Superior temporal gyrus (tissue), 1 donor: ENCODE results near the gene OR8B2.
"Not testable (repeated sequence)": the region's sequence is repeated elsewhere in the genome, so short reads cannot be mapped to it uniquely, and the experiment has no call there.

ENCODE experiments used
- DNase-seq: peaks from one replicate; pipeline ENCODE4 v3.0.0-alpha.2; 2016; ENCODE audit errors: extremely low spot score

Gene OR8B2

GRCh38 chr11:124384399-124384798 is at the start of gene OR8B2:
Gene OR8B2 (minus strand): TSS chr11:124384499. CDS start chr11:124383343, 1,156 bp downstream.
- DNase-seq = no peak

- DNase-seq = no peak
Measured at GRCh38 chr11:124429599-124429998, 45.3 kb upstream of the OR8B2 start.

DNA sequence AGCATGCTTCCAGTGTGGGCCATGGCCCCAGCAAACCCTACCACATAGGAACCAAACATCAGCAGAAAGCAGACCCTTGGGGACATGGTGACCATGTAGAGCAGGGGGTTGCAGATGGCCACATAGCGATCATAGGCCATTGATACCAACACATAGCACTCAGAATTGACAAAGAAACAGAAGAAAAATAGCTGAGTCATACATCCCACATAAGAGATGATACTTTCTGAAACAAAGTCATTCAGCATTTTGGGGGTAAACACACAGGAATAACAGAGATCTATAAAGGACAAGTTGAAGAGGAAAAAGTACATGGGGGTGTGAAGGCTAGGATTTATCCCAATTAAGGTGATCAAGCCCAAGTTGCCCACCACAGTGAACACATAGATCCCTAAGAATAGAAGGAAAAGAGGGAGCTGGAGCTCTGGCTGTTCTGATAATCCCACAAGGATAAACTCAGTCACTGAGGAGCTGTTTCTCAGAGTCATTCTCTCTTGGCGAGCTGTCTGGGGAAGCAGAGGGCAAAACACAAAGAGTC is 40.2 kb upstream of the OR8B2 start, which contains the start of gene OR8B4:
OR8B4 (minus strand) TSS at position 488 of the 538 bp plus-strand sequence; CDS start at position 488, 0 bp downstream.
- no peak for DNase-seq

DNA sequence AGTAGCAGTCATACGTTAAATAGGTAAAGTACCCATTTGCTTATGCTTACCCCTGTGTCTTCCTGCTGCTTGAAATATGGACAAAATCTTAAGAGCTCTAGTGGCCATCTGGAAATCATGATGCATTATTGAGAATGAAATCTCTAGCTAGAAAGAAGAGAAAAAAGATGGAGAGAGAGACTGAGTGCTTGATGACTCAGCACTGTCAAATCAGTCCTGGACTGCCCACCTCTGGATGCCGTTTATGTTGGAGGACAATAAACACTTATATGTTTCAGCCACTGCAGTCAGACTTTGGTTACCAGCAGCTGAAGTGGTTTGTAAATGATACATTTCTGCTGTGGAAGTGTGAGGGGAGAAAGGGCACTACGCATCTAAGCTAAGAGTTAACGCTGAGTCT is 36.7 kb upstream of the OR8B2 start:
- DNase-seq = no peak

DNA sequence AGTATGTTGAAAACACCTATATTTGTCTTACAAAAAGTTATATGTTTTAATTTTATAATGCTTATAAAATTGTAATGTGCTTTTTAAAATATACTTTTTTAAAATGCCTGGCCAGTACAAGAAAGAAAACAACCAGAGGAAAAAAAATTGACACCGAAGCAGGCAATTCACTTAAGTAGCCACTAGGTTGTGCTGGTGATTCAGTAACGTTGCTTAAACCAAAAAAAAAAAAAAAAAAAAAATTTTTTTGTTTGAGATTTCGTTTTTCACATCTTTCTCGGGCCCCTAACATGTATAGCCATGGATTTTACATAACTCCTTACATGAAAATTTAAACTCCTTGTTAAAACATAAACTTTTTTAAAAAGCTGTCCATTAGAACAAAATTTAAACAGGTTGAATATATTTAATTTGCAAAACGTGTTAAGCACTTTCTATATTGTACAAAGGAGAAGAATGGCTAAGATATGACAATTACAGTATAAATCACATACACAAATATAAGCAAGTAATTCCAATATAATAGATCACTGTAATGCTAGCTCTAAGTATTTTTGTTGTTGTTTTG is 31.1 kb upstream of the OR8B2 start:
- peak; percentile 73 for DNase-seq

DNA sequence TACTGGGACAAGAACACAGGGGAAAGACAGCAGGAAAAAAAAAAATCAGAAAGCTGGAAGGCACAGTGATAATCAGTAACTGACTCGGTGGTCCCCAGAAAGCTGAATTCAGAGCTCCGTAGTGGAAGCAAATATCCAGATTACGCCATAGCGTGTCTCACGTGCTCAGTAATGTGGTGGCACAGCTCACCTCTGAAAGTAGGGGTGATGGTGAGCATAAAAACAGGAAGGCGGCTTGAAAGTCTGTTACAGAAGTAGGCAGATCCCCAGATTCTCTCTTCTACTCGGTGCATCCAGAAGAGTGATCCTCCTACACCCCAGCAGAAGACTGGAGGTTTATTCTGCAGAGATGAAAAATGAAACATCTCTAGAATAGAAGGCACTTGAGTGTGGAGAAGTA is 25.6 kb upstream of the OR8B2 start:
- DNase-seq = no peak

DNA sequence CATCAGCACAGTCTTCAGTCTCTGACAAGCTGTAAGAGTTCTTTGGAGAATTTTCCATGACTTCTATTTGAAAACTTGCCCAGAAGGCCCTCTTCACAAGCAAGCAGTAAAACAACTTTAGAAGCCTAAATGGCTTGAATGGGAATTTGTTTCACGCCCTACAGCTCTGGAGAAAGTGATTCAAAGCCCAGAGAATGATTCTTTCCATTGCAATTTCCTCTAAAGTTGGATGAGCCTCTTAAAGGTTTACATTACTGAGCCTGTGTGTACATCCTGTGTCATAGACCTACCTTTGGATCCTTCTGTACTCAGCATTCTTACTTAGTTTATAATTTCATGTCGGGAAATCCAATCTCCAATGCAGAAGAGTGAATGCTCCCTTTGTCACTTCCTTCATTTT is 21.3 kb upstream of the OR8B2 start:
- no peak for DNase-seq

- not testable (repeated sequence) for DNase-seq
Measured at GRCh38 chr11:124403186-124403585, 18.9 kb upstream of the OR8B2 start.

DNA sequence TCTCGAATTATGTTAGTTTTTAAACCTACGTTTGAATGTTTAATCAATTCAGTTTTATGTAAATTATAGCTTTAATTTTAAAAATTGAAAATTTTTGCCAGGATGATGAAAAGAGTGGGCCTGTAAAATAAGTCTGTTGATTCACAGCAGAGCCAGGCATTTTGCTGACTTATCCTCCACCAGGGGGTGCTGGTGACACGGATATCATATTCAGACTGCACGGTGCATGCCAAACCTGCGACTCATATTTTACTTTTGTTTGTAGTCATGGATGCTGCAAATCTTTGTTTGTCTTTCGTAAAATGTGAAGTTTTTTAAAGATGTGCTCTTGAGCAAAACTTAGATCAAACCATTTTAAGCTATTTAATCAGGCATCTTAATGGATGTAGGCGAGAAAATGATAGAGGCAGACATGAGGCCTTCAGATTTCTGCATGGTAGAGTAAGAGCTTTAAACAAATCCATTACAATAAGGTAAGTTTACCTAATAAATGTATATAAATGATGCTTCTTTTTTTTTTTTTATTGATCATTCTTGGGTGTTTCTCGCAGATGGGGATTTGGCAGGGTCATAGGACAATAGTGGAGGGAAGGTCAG is 18.1 kb upstream of the OR8B2 start:
- DNase-seq = peak; percentile 81

- DNase-seq = no peak
Measured at GRCh38 chr11:124398924-124399323, 14.6 kb upstream of the OR8B2 start, which contains the start of gene OR8B3. Gene OR8B3 (minus strand): TSS chr11:124399024. CDS start chr11:124397351, 1,673 bp downstream.

GRCh38 chr11:124396847-124397246 is 12.5 kb upstream of the OR8B2 start:
- not testable (repeated sequence) for DNase-seq

- no peak for DNase-seq
Measured at GRCh38 chr11:124394408-124394807, 10.1 kb upstream of the OR8B2 start.

- DNase-seq = not testable (repeated sequence)
Measured at GRCh38 chr11:124382857-124383256, 1.4 kb downstream of the OR8B2 start.

GRCh38 chr11:124380585-124380984 is 3.7 kb downstream of the OR8B2 start:
- DNase-seq = no peak

GRCh38 chr11:124376280-124376679 is 8.0 kb downstream of the OR8B2 start:
- no peak for DNase-seq

DNA sequence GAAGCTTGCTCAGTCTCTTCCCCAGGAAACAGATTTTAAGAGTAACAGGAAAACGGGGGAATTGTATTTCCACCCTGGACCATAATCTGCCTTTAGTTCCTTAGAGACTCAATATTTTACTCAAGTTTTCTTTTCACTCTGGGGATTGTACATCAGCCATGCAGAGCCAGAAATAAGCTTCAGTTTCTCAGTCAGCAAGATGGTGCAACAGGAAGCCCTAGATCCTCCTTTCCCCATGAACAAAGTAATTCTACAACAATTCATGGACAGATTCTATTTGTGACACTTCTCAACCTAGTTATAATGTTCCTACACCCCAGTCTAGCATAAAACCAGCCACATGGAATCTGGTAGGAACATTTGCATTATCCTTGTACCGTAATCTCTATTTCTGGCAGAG is 24.7 kb downstream of the OR8B2 start:
- peak; percentile 14 for DNase-seq

GRCh38 chr11:124346311-124346955 is 37.9 kb downstream of the OR8B2 start:
- DNase-seq = no peak

DNA sequence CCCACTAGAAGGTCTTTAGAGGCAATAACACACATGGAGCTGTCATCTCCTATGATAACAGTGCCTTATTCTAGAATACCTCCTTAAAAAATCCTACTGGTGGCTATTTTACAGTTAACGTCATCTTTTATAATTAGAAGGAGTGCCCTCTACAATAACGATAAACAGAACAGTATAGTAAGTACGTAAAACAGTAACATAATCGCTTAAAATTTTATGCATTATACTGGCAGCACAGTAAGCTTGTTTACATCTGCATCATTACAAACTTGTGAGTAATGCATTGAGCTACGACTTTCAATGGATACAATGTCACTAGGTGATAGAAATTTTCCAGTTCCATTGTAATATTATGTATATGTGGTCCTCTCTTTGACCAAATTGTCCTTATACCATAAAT is 40.0 kb downstream of the OR8B2 start:
- DNase-seq = no peak

DNA sequence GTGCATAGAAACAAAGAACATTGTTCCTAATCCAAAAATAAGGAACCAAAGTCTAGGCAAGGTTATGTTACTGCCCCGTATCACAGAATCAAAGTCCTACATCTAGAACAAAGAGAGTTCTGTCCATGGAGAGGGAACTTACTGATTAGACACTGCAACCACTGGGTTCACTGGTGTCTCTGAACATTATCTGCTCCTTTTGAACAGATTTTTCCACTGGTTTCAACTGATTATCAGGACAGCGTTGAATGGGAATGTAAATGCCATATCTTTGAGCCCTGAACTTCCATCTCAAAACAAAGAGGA is 44.2 kb downstream of the OR8B2 start:
- no peak for DNase-seq

GRCh38 chr11:124339396-124340141 is 44.7 kb downstream of the OR8B2 start:
- DNase-seq = no peak
